GM19099 (cell line): Measurements from ENCODE around the gene ADAMTS2.

ENCODE experiments used
- POLR2A ChIP-seq: IDR thresholded peaks from 3 replicates; pipeline ENCODE4 v1.6.1; 2011; ENCODE audit warnings: low read depth; ENCODE audit not compliant: insufficient read length; ENCODE audit errors: extremely low read depth

ADAMTS2 gene

GRCh38 chr5:179294891-179295777, 50.1 kb downstream of the ADAMTS2 start:
- TF ChIP-seq POLR2A: no peak

- no peak for TF ChIP-seq POLR2A
These were observed 51.0 kb downstream of the ADAMTS2 start for GRCh38 chr5:179294131-179294780.

GRCh38 chr5:179292681-179293635, 52.3 kb downstream of the ADAMTS2 start:
- TF ChIP-seq POLR2A: no peak

GRCh38 chr5:179292202-179292601, 53.1 kb downstream of the ADAMTS2 start:
- no peak for TF ChIP-seq POLR2A

- TF ChIP-seq POLR2A: no peak
These were observed 54.4 kb downstream of the ADAMTS2 start for GRCh38 chr5:179290681-179291540.

- no peak for TF ChIP-seq POLR2A
These were observed 55.4 kb downstream of the ADAMTS2 start for GRCh38 chr5:179289756-179290385.

- no peak for TF ChIP-seq POLR2A
These were observed 56.5 kb downstream of the ADAMTS2 start for GRCh38 chr5:179288809-179289185.

GRCh38 chr5:179288101-179288808, 57.0 kb downstream of the ADAMTS2 start:
- no peak for TF ChIP-seq POLR2A

GRCh38 chr5:179287631-179288030, 57.6 kb downstream of the ADAMTS2 start:
- TF ChIP-seq POLR2A: no peak

GRCh38 chr5:179287071-179287470, 58.2 kb downstream of the ADAMTS2 start:
- no peak for TF ChIP-seq POLR2A

GRCh38 chr5:179284751-179285631, 60.3 kb downstream of the ADAMTS2 start:
- TF ChIP-seq POLR2A: no peak

- no peak for TF ChIP-seq POLR2A
These were observed 63.6 kb downstream of the ADAMTS2 start for GRCh38 chr5:179281694-179282093.
